ENCODE data around the gene RALGPS1.

RALGPS1 gene

GRCh38 chr9:126885131-126885641 lies 29.4 kb upstream of the RALGPS1 start:
- Histone ChIP-seq H3K23ac (ENCODE audit: low read length) (no peak overlapping the region), H3K18ac (ENCODE audit: low read length) (no peak overlapping the region), H3K36me3 (ENCODE audit: control insufficient read depth in 1 of 2, insufficient read depth in 2 of 2, low read length in 2 of 2) (peaks cover 15% of the 10 kb centered on the region in 2 experiments), H3K9me3 (ENCODE audit: insufficient read depth, low read depth, low read length) (peaks cover 2% of the 10 kb centered on the region), H3K79me1 (ENCODE audit: low read length) (no peaks in the 10 kb centered on the region), H3K4ac (ENCODE audit: low read depth, low read length) (no peak overlapping the region), H3K79me2 (ENCODE audit: control insufficient read depth, insufficient read depth, low read length, poor library complexity) (no peaks in the 10 kb centered on the region), H3K4me3 (ENCODE audit: low read depth, low read length) (no peak overlapping the region), H3K14ac (ENCODE audit: low read length) (no peak overlapping the region), H2BK5ac (ENCODE audit: low read depth, low read length, poor library complexity) (no peak overlapping the region), H3K27me3 (ENCODE audit: insufficient read depth, low read length) (no peaks in the 10 kb centered on the region), H3K4me2 (ENCODE audit: low read length) (no peak overlapping the region), H3K9ac (ENCODE audit: low read length) (no peak overlapping the region), H2AK5ac (ENCODE audit: low read length) (no peak overlapping the region), H2AFZ (ENCODE audit: insufficient read depth, low read length, poor library complexity) (no peak overlapping the region), H4K91ac (ENCODE audit: low read depth, low read length) (no peak overlapping the region), H2BK120ac (ENCODE audit: insufficient read depth, low read length, poor library complexity) (no peak overlapping the region), H3K4me1 (ENCODE audit: control insufficient read depth in 1 of 2, insufficient read depth in 2 of 2, low read length in 2 of 2) (no peaks in the 10 kb centered on the region), H2BK12ac (ENCODE audit: low read length) (no peak overlapping the region), H4K12ac (ENCODE audit: low read depth, low read length) (no peak overlapping the region), H3K27ac (ENCODE audit: low read depth, low read length) (no peak overlapping the region), H4K8ac (ENCODE audit: low read depth, low read length) (no peak overlapping the region)
- no CpG with 5 or more reads among the region's 6 CpGs for WGBS (ENCODE audit: extremely low coverage, insufficient coverage, insufficient read length)
- no peak for DNase-seq

GRCh38 chr9:126886034-126886822 lies 28.4 kb upstream of the RALGPS1 start:
- H3K4me3 ChIP-seq (ENCODE audit: low read depth, low read length): no peak overlapping the region
- DNase-seq: no peak
- no peak overlapping the region for H2BK5ac ChIP-seq (ENCODE audit: low read depth, low read length, poor library complexity)
- no CpG with 5 or more reads among the region's 23 CpGs for WGBS (ENCODE audit: extremely low coverage, insufficient coverage, insufficient read length)
- H3K36me3 ChIP-seq (ENCODE audit: control insufficient read depth in 1 of 2, insufficient read depth in 2 of 2, low read length in 2 of 2): peaks cover 5 to 8% of the 10 kb centered on the region in 2 experiments
- peaks cover 2% of the 10 kb centered on the region for H3K9me3 ChIP-seq (ENCODE audit: insufficient read depth, low read depth, low read length)
- no peak overlapping the region for H4K8ac ChIP-seq (ENCODE audit: low read depth, low read length)
- H3K18ac ChIP-seq (ENCODE audit: low read length): no peak overlapping the region
- no peaks in the 10 kb centered on the region for H3K79me1 ChIP-seq (ENCODE audit: low read length)
- no peak overlapping the region for H4K12ac ChIP-seq (ENCODE audit: low read depth, low read length)
- no peak overlapping the region for H3K4ac ChIP-seq (ENCODE audit: low read depth, low read length)
- H2AFZ ChIP-seq (ENCODE audit: insufficient read depth, low read length, poor library complexity): no peak overlapping the region
- H3K4me2 ChIP-seq (ENCODE audit: low read length): no peak overlapping the region
- no peak overlapping the region for H3K27ac ChIP-seq (ENCODE audit: low read depth, low read length)
- H4K91ac ChIP-seq (ENCODE audit: low read depth, low read length): no peak overlapping the region
- no peak overlapping the region for H2BK120ac ChIP-seq (ENCODE audit: insufficient read depth, low read length, poor library complexity)
- no peak overlapping the region for H2AK5ac ChIP-seq (ENCODE audit: low read length)
- no peak overlapping the region for H3K9ac ChIP-seq (ENCODE audit: low read length)
- H3K79me2 ChIP-seq (ENCODE audit: control insufficient read depth, insufficient read depth, low read length, poor library complexity): no peaks in the 10 kb centered on the region
- H2BK12ac ChIP-seq (ENCODE audit: low read length): no peak overlapping the region
- H3K14ac ChIP-seq (ENCODE audit: low read length): no peak overlapping the region
- no peaks in the 10 kb centered on the region for H3K4me1 ChIP-seq (ENCODE audit: control insufficient read depth in 1 of 2, insufficient read depth in 2 of 2, low read length in 2 of 2)
- no peak overlapping the region for H3K23ac ChIP-seq (ENCODE audit: low read length)
- H3K27me3 ChIP-seq (ENCODE audit: insufficient read depth, low read length): no peaks in the 10 kb centered on the region

GRCh38 chr9:126886897-126887296 lies 27.7 kb upstream of the RALGPS1 start:
- no peak overlapping the region for H3K14ac ChIP-seq (ENCODE audit: low read length)
- no CpG with 5 or more reads among the region's 10 CpGs for WGBS (ENCODE audit: extremely low coverage, insufficient coverage, insufficient read length)
- H2AFZ ChIP-seq (ENCODE audit: insufficient read depth, low read length, poor library complexity): no peak overlapping the region
- no peaks in the 10 kb centered on the region for H3K79me1 ChIP-seq (ENCODE audit: low read length)
- no peak overlapping the region for H3K4me3 ChIP-seq (ENCODE audit: low read depth, low read length)
- DNase-seq: no peak
- no peak overlapping the region for H4K8ac ChIP-seq (ENCODE audit: low read depth, low read length)
- no peak overlapping the region for H3K18ac ChIP-seq (ENCODE audit: low read length)
- H3K4me1 ChIP-seq (ENCODE audit: control insufficient read depth in 1 of 2, insufficient read depth in 2 of 2, low read length in 2 of 2): no peaks in the 10 kb centered on the region
- no peak overlapping the region for H3K27ac ChIP-seq (ENCODE audit: low read depth, low read length)
- no peak overlapping the region for H4K12ac ChIP-seq (ENCODE audit: low read depth, low read length)
- H3K4me2 ChIP-seq (ENCODE audit: low read length): no peak overlapping the region
- no peaks in the 10 kb centered on the region for H3K79me2 ChIP-seq (ENCODE audit: control insufficient read depth, insufficient read depth, low read length, poor library complexity)
- H4K91ac ChIP-seq (ENCODE audit: low read depth, low read length): no peak overlapping the region
- H3K36me3 ChIP-seq (ENCODE audit: control insufficient read depth in 1 of 2, insufficient read depth in 2 of 2, low read length in 2 of 2): peaks cover 5 to 8% of the 10 kb centered on the region in 2 experiments
- no peak overlapping the region for H2AK5ac ChIP-seq (ENCODE audit: low read length)
- no peak overlapping the region for H2BK120ac ChIP-seq (ENCODE audit: insufficient read depth, low read length, poor library complexity)
- H3K23ac ChIP-seq (ENCODE audit: low read length): no peak overlapping the region
- H3K9ac ChIP-seq (ENCODE audit: low read length): no peak overlapping the region
- H3K27me3 ChIP-seq (ENCODE audit: insufficient read depth, low read length): no peaks in the 10 kb centered on the region
- H2BK12ac ChIP-seq (ENCODE audit: low read length): no peak overlapping the region
- peaks cover 2% of the 10 kb centered on the region for H3K9me3 ChIP-seq (ENCODE audit: insufficient read depth, low read depth, low read length)
- no peak overlapping the region for H3K4ac ChIP-seq (ENCODE audit: low read depth, low read length)
- no peak overlapping the region for H2BK5ac ChIP-seq (ENCODE audit: low read depth, low read length, poor library complexity)

GRCh38 chr9:126891676-126892075 lies 22.9 kb upstream of the RALGPS1 start:
- Histone ChIP-seq H4K8ac (ENCODE audit: low read depth, low read length) (no peak overlapping the region), H4K12ac (ENCODE audit: low read depth, low read length) (no peak overlapping the region), H3K23ac (ENCODE audit: low read length) (no peak overlapping the region), H3K79me1 (ENCODE audit: low read length) (no peaks in the 10 kb centered on the region), H3K9ac (ENCODE audit: low read length) (no peak overlapping the region), H3K4me2 (ENCODE audit: low read length) (no peak overlapping the region), H3K18ac (ENCODE audit: low read length) (no peak overlapping the region), H3K27me3 (ENCODE audit: insufficient read depth, low read length) (no peaks in the 10 kb centered on the region), H3K4ac (ENCODE audit: low read depth, low read length) (no peak overlapping the region), H3K4me1 (ENCODE audit: control insufficient read depth in 1 of 2, insufficient read depth in 2 of 2, low read length in 2 of 2) (no peaks in the 10 kb centered on the region), H4K91ac (ENCODE audit: low read depth, low read length) (no peak overlapping the region), H2AK5ac (ENCODE audit: low read length) (no peak overlapping the region), H3K14ac (ENCODE audit: low read length) (no peak overlapping the region), H2BK12ac (ENCODE audit: low read length) (no peak overlapping the region), H2BK120ac (ENCODE audit: insufficient read depth, low read length, poor library complexity) (no peak overlapping the region), H2BK5ac (ENCODE audit: low read depth, low read length, poor library complexity) (no peak overlapping the region), H3K27ac (ENCODE audit: low read depth, low read length) (no peak overlapping the region), H3K9me3 (ENCODE audit: insufficient read depth, low read depth, low read length) (peaks cover 2% of the 10 kb centered on the region), H3K79me2 (ENCODE audit: control insufficient read depth, insufficient read depth, low read length, poor library complexity) (no peaks in the 10 kb centered on the region), H3K36me3 (ENCODE audit: control insufficient read depth in 1 of 2, insufficient read depth in 2 of 2, low read length in 2 of 2) (no peaks in the 10 kb centered on the region), H3K4me3 (ENCODE audit: low read depth, low read length) (no peak overlapping the region), H2AFZ (ENCODE audit: insufficient read depth, low read length, poor library complexity) (no peak overlapping the region)
- WGBS (ENCODE audit: extremely low coverage, insufficient coverage, insufficient read length): no CpG with 5 or more reads among the region's 3 CpGs
- peak in 1 of 2 donors; percentile 26 for DNase-seq
